Panc1 (cell line): Measurements from ENCODE around the gene PHF23. TPM values are rescaled to one million over a fixed set of nuclear protein-coding genes. Genes with fewer than 3 reads are reported as not detected.

Experiments
- ATAC-seq: fragments of 200-7000 bp; cut with Tn5 transposase; 2 replicates; pipeline ENCODE4 v1.9.1; 2020; ENCODE audit warnings: mild to moderate bottlenecking, moderate library complexity
- BruUV-seq: library from RNA; stranded (reverse); fragments of 400-500 nt; replicated peaks from 2 replicates; lab custom pipeline; 2021; lab: Mats Ljungman, UMichigan
- CTCF ChIA-PET: fragments of 300-600 bp; sonication (Branson Sonifier 250); formaldehyde crosslinking; loops from one replicate; lab custom pipeline; 2022; ENCODE audit warnings: antibody characterized with exemption; lab: Charles Lee
- POLR2A ChIA-PET: fragments of 300-600 bp; sonication (Branson Sonifier 250); formaldehyde crosslinking; loops from one replicate; lab custom pipeline; 2022; ENCODE audit warnings: antibody characterized with exemption; lab: Charles Lee
- DNase-seq: peaks from one replicate; pipeline ENCODE4 v3.0.0-alpha.2; 2010; ENCODE audit warnings: low read depth, low spot score
- H3K27ac ChIP-seq: 2 replicates; pipeline ENCODE4 v1.5.1; 2011; ENCODE audit warnings: mild to moderate bottlenecking, low read length, inconsistent platforms
- H3K27me3 ChIP-seq: fragments of 200-500 bp; sonication (Bioruptor generic); 2 replicates; pipeline ENCODE4 v1.6.0; 2014; ENCODE audit warnings: low read length, inconsistent platforms; ENCODE audit not compliant: control insufficient read depth, insufficient read depth
- H3K36me3 ChIP-seq: fragments of 200-500 bp; sonication (Bioruptor generic); 2 replicates; pipeline ENCODE4 v1.5.1; 2014; ENCODE audit warnings: inconsistent platforms, mild to moderate bottlenecking, low read length, moderate library complexity; ENCODE audit not compliant: control insufficient read depth, insufficient read depth
- H3K4me1 ChIP-seq: 2 replicates; pipeline ENCODE4 v1.5.1; 2011; ENCODE audit warnings: inconsistent platforms, mild to moderate bottlenecking, low read length, moderate library complexity; ENCODE audit not compliant: control insufficient read depth, insufficient read depth
- H3K4me3 ChIP-seq, 2 experiments: 2 replicates each; pipeline ENCODE4 v1.5.1; 2011 to 2012; ENCODE audit warnings: low read depth in 2 of 2, low read length in 2 of 2, mild to moderate bottlenecking in 2 of 2, inconsistent platforms in 1 of 2, moderate library complexity in 1 of 2
- H3K9me3 ChIP-seq: fragments of 200-500 bp; sonication (Bioruptor generic); 2 replicates; pipeline ENCODE4 v1.5.1; 2014; ENCODE audit warnings: low read depth, mild to moderate bottlenecking, inconsistent platforms, low read length, moderate library complexity; ENCODE audit not compliant: control insufficient read depth, insufficient read depth
- CTCF ChIP-seq: fragments of 450-650 bp; IDR thresholded peaks from 2 replicates; pipeline ENCODE4 v1.5.1; 2017; ENCODE audit warnings: mild to moderate bottlenecking
- POLR2AphosphoS5 ChIP-seq: IDR thresholded peaks from 2 replicates; pipeline ENCODE4 v1.6.1; 2012; ENCODE audit warnings: mild to moderate bottlenecking, low read depth, low read length, moderate library complexity
- SIN3A ChIP-seq: IDR thresholded peaks from 2 replicates; pipeline ENCODE4 v1.6.1; 2012; ENCODE audit warnings: low read depth, mild to moderate bottlenecking, low read length, moderate library complexity, borderline replicate concordance; ENCODE audit not compliant: insufficient read depth
- TCF7L2 ChIP-seq: IDR thresholded peaks from 2 replicates; pipeline ENCODE4 v1.6.1; 2011; ENCODE audit warnings: mild to moderate bottlenecking, low read depth, low read length, inconsistent platforms
- in situ Hi-C: cut with HindIII; loops from 2 replicates; pipeline ENCODE4 v1.10.0; 2016; ENCODE audit warnings: low sequenced_read_pairs, low pct_unique_long_range_greater_than_20kb
- intact Hi-C: fragments of 100-400 bp; cut with micrococcal nuclease; formaldehyde crosslinking; loops from one replicate; pipeline ENCODE4 v1.10.0; 2022; ENCODE audit not compliant: unreplicated experiment
- total RNA-seq: library from RNA; stranded (reverse); gene quantifications from one replicate; pipeline ENCODE4 v1.2.1, GENCODE V29; 2021; ENCODE audit not compliant: unreplicated experiment
- TF ChIP-seq, protein P1 (sequence below), 2 experiments: IDR thresholded peaks; 2 replicates each; pipeline ENCODE4 v1.6.1; 2011 to 2012; ENCODE audit warnings: low read depth in 2 of 2, control low read depth in 1 of 2, low read length in 1 of 2, mild to moderate bottlenecking in 1 of 2, moderate library complexity in 1 of 2; ENCODE audit not compliant: insufficient read depth in 1 of 2

PHF23 gene
- total RNA-seq, 1 experiment from 2014 or later, result 69.3 TPM

GRCh38 chr17:7279448-7279847 lies 40.2 kb upstream of the PHF23 start:
- H3K27ac ChIP-seq, result no peak overlapping the region
- no peaks in the 10 kb centered on the region for H3K4me1 ChIP-seq
- DNase-seq (no peak), ATAC-seq (no peak)
- in situ Hi-C loops, result no loop called here
- no peaks in the 10 kb centered on the region for H3K36me3 ChIP-seq
- H3K4me3 ChIP-seq, result no peak overlapping the region
- no peak for TF ChIP-seq POLR2AphosphoS5
- TF ChIP-seq, protein P1, sequence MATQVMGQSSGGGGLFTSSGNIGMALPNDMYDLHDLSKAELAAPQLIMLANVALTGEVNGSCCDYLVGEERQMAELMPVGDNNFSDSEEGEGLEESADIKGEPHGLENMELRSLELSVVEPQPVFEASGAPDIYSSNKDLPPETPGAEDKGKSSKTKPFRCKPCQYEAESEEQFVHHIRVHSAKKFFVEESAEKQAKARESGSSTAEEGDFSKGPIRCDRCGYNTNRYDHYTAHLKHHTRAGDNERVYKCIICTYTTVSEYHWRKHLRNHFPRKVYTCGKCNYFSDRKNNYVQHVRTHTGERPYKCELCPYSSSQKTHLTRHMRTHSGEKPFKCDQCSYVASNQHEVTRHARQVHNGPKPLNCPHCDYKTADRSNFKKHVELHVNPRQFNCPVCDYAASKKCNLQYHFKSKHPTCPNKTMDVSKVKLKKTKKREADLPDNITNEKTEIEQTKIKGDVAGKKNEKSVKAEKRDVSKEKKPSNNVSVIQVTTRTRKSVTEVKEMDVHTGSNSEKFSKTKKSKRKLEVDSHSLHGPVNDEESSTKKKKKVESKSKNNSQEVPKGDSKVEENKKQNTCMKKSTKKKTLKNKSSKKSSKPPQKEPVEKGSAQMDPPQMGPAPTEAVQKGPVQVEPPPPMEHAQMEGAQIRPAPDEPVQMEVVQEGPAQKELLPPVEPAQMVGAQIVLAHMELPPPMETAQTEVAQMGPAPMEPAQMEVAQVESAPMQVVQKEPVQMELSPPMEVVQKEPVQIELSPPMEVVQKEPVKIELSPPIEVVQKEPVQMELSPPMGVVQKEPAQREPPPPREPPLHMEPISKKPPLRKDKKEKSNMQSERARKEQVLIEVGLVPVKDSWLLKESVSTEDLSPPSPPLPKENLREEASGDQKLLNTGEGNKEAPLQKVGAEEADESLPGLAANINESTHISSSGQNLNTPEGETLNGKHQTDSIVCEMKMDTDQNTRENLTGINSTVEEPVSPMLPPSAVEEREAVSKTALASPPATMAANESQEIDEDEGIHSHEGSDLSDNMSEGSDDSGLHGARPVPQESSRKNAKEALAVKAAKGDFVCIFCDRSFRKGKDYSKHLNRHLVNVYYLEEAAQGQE (IDR thresholded peaks at IDR 0.05; ENCODE audit: insufficient read depth in 1 of 2, low read depth in 2 of 2, low read length in 1 of 2), result no peak
- no peak for TF ChIP-seq CTCF
- no peak for TF ChIP-seq TCF7L2
- no peak for TF ChIP-seq SIN3A
- no peaks in the 10 kb centered on the region for H3K27me3 ChIP-seq
- H3K9me3 ChIP-seq, result no peaks in the 10 kb centered on the region
- BruUV-seq, result no TSS peak
- intact Hi-C loops, result no loop called here
- ChIA-PET CTCF (no interaction called here), POLR2A (no interaction called here)

DNA sequence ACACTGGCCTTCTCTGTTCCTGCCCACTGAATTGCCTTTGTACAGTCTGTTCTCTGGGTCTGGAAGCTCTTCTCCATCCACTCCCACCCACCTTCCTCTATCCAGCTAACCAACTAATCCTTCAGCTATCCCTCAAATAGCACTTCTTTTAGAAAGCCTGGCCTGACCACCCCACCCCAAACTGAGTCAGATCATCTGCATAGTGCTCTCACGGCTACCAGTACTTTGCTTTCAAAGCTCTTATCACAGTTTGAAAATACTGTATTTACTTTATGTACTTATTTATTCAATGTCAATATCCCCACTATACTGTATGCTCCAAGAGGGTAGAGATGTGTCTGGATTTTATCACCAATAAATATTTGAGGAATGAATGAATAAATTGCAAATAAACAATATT lies 27.5 kb upstream of the PHF23 start:
- peaks cover 15% of the 10 kb centered on the region for H3K4me1 ChIP-seq
- peaks cover 3% of the 10 kb centered on the region; the same call in 1 of the 2 replicates for H3K36me3 ChIP-seq
- no peak for ATAC-seq
- intact Hi-C loops (no loop called here), in situ Hi-C loops (no loop called here)
- no peak overlapping the region for H3K4me3 ChIP-seq
- no peak overlapping the region for H3K27ac ChIP-seq
- TF ChIP-seq POLR2AphosphoS5 (no peak), SIN3A (no peak), TCF7L2 (no peak), CTCF (no peak)
- TF ChIP-seq, protein P1 (IDR thresholded peaks at IDR 0.05; ENCODE audit: insufficient read depth in 1 of 2, low read depth in 2 of 2, low read length in 1 of 2), result no peak
- ChIA-PET CTCF (no interaction called here), POLR2A (interaction anchor here (0.7 kb wide), 2 partner anchors 17 to 28 kb away, joined by 3 to 6 read pairs; partner anchors contain the start of gene PHF23)
- no peaks in the 10 kb centered on the region for H3K27me3 ChIP-seq
- BruUV-seq, result no TSS peak
- no peak for DNase-seq
- H3K9me3 ChIP-seq, result no peaks in the 10 kb centered on the region
